Measurements from ENCODE around the gene GTF2H4. TPM values are rescaled to one million over a fixed set of nuclear protein-coding genes. Genes with fewer than 3 reads are reported as not detected.

GTF2H4 gene
- total RNA-seq, 1 donor from 2014 or later, result 37.0 TPM

DNA sequence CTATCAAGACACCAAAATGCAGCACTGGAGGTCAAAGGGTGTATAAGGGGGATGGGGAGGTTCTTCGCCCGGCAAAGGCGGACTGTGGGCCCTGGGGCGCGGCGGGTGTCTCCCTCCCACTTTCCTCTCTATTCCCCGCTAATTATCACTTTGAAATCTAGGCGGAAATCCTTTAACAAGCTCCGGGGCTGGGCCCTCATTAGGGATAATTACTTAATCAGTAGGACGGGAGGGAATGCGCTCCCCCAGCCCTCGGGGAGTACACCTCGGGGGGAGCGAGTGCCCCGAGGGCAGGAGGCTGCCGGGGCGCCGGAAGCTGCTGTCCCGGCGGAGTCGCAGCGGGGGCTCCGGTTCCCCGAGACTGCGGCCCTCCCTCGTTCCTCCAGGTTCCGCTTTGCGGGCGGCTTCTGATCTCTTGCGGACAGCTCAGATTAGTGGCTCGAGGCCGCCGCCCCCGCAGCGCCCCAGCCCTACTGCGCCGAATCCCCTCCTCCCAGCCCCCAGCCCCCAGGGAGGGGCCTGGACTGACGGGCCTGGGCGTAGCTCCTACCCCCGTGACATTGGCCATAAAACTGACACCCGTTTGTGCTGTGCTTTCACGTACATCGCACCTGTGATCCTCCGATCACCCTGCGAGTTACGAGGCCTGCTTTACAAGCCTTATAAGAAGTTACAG lies 47.5 kb downstream of the GTF2H4 start:
- DNase-seq (ENCODE audit: low spot score), result peak; percentile 69

DNA sequence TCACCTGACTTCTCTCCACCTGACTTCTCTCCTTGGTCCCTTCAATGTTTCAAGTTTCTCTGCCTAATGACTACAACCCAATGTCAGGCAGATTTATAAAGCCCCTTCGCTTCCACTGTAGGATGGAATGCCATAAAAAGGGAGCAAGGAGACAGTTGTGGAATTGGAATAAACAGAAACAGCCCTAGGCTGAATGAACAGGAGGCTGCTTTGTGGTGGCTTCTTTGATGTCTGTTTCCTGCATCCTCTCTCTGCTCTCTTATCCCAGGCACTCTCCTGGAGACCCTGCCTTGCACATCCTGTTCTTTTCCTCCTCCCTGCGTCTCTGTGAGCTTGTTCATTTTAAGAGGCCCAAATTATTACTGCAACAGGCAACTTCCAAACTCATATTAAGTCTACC lies 49.7 kb downstream of the GTF2H4 start:
- no peak for DNase-seq (ENCODE audit: low spot score)

GRCh38 chr6:30960907-30961673 lies 53.1 kb downstream of the GTF2H4 start:
- no peak for DNase-seq (ENCODE audit: low spot score)

- DNase-seq (ENCODE audit: low spot score), result no peak
These were observed 54.7 kb downstream of the GTF2H4 start for GRCh38 chr6:30962716-30963115.

- peak; percentile 52 for DNase-seq (ENCODE audit: low spot score)
These were observed 55.6 kb downstream of the GTF2H4 start for GRCh38 chr6:30963641-30964040.

Other genes starting within 250 kb of the GTF2H4 start
- 31.2 TPM for gene DHX16, start 235.2 kb upstream of the GTF2H4 start, total RNA-seq
- gene PPP1R18, start 221.6 kb upstream of the GTF2H4 start, total RNA-seq, result 44.0 TPM
- 7.7 TPM for gene NRM, start 217.2 kb upstream of the GTF2H4 start, total RNA-seq
- gene MDC1, start 190.9 kb upstream of the GTF2H4 start, total RNA-seq, result 33.4 TPM
- 277 TPM for gene TUBB, start 187.9 kb upstream of the GTF2H4 start, total RNA-seq
- 177 TPM for gene FLOT1, start 165.5 kb upstream of the GTF2H4 start, total RNA-seq
- 61.7 TPM for gene IER3, start 163.7 kb upstream of the GTF2H4 start, total RNA-seq
- 457 TPM for gene DDR1, start 23.7 kb upstream of the GTF2H4 start, total RNA-seq
- gene VARS2, start 6.0 kb downstream of the GTF2H4 start, total RNA-seq, result 61.4 TPM
- 149 TPM for gene SFTA2, start 24.0 kb downstream of the GTF2H4 start, total RNA-seq
- gene MUCL3, start 32.8 kb downstream of the GTF2H4 start, total RNA-seq, result 93.5 TPM
- 7.1 TPM for gene MUC21, start 75.5 kb downstream of the GTF2H4 start, total RNA-seq
- gene MUC22, start 102.3 kb downstream of the GTF2H4 start, total RNA-seq, result not detected
- not detected for gene C6orf15, start 204.4 kb downstream of the GTF2H4 start, total RNA-seq
- gene PSORS1C1, start 206.6 kb downstream of the GTF2H4 start, total RNA-seq, result 11.0 TPM
- gene CDSN, start 212.2 kb downstream of the GTF2H4 start, total RNA-seq, result 0.17 TPM
- not detected for gene PSORS1C2, start 230.9 kb downstream of the GTF2H4 start, total RNA-seq
- gene CCHCR1, start 249.6 kb downstream of the GTF2H4 start, total RNA-seq, result 28.8 TPM